Ecto neural progenitor cell (in vitro differentiated cells): ENCODE data around the gene TNIK.

ENCODE experiments used
- DNase-seq: peaks from one replicate; pipeline ENCODE4 v3.0.0-alpha.2; 2018; ENCODE audit warnings: low spot score

The TNIK gene

GRCh38 chr3:171088496-171088895 is 371.7 kb downstream of the TNIK start:
- DNase-seq = no peak

GRCh38 chr3:171086914-171087313 is 373.3 kb downstream of the TNIK start:
- DNase-seq = no peak

GRCh38 chr3:171077261-171077660 is 382.9 kb downstream of the TNIK start:
- no peak for DNase-seq

- DNase-seq = no peak
Measured at GRCh38 chr3:171072432-171072831, 387.8 kb downstream of the TNIK start.

GRCh38 chr3:171068658-171069057 is 391.5 kb downstream of the TNIK start:
- DNase-seq = no peak

GRCh38 chr3:171066206-171066605 is 394.0 kb downstream of the TNIK start:
- DNase-seq = no peak

GRCh38 chr3:171065732-171066131 is 394.5 kb downstream of the TNIK start:
- DNase-seq = no peak

GRCh38 chr3:171064461-171064860 is 395.7 kb downstream of the TNIK start:
- DNase-seq = no peak

- no peak for DNase-seq
Measured at GRCh38 chr3:171061749-171062148, 398.5 kb downstream of the TNIK start.

GRCh38 chr3:171059978-171060377 is 400.2 kb downstream of the TNIK start:
- no peak for DNase-seq

- no peak for DNase-seq
Measured at GRCh38 chr3:171058873-171059603, 401.2 kb downstream of the TNIK start.

GRCh38 chr3:171058058-171058457 is 402.1 kb downstream of the TNIK start:
- DNase-seq = no peak

- no peak for DNase-seq
Measured at GRCh38 chr3:171057072-171057471, 403.1 kb downstream of the TNIK start.

- DNase-seq = no peak
Measured at GRCh38 chr3:171056528-171056927, 403.7 kb downstream of the TNIK start.

GRCh38 chr3:171055336-171056178 is 404.6 kb downstream of the TNIK start:
- no peak for DNase-seq

GRCh38 chr3:171054921-171055320 is 405.3 kb downstream of the TNIK start:
- no peak for DNase-seq

GRCh38 chr3:171054231-171054630 is 406.0 kb downstream of the TNIK start:
- DNase-seq = no peak

GRCh38 chr3:171049861-171050444 is 410.3 kb downstream of the TNIK start:
- DNase-seq = peak; percentile 70

- no peak for DNase-seq
Measured at GRCh38 chr3:171046760-171047159, 413.4 kb downstream of the TNIK start.

GRCh38 chr3:171044835-171045793 is 415.1 kb downstream of the TNIK start:
- no peak for DNase-seq

- DNase-seq = no peak
Measured at GRCh38 chr3:171044384-171044783, 415.8 kb downstream of the TNIK start.

GRCh38 chr3:171039674-171040073 is 420.5 kb downstream of the TNIK start:
- no peak for DNase-seq
